ENCODE results near the gene RAX. TPM values are rescaled to one million over a fixed set of nuclear protein-coding genes. Genes with fewer than 3 reads are reported as not detected.
A peak's percentile ranks its signal among the peaks of the same experiment; 100 is the strongest.

The RAX gene
- total and polyA plus RNA-seq, 2 experiments from 2014 or later, result not detected

DNA sequence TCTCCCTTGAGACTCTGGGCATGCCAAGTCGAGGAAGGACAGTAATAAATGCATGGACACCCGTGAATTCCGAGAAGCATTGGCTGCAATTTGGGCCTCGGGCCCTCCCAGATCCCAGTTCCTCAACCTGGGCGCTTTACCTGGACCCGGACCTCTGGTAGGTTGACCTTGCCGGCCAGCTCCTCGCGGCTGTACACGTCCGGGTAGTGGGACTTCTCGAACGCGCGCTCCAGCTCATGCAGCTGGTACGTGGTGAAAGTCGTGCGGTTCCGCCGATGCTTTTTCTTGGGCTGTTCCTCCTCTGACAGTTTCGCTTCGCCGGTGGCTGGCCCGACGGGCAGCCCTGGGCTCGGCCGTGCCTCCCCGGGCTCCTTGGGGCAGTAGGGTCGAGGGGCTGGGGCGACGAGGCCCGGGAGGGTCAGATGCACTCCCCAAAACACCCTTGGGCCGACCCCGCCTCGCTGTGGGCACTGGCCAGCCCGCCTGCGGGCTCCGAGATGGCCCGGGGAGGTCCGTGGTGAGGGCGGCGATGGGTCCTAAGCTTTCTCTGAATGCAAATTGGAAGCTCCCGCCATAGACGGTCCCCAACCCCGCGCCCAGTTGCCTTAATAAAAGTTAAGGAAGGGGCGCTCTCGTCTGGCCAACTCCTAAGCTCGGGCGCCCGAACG lies 899 bp downstream of the RAX start:
- TF ChIP-seq EZH2 (IDR thresholded peaks at IDR 0.05; ENCODE audit: insufficient read depth, poor library complexity, severe bottlenecking), result peak; percentile 15
- no peak; the same call in 1 of the 2 replicates for TF ChIP-seq EZH2phosphoT487 (IDR thresholded peaks at IDR 0.05; ENCODE audit: insufficient read depth, low read depth)
- Histone ChIP-seq H3K4me3 (peak overlapping the region; percentile 46; the same call in 1 of the 2 replicates), H3K4me2 (ENCODE audit: unreplicated experiment) (no peak overlapping the region)

DNA sequence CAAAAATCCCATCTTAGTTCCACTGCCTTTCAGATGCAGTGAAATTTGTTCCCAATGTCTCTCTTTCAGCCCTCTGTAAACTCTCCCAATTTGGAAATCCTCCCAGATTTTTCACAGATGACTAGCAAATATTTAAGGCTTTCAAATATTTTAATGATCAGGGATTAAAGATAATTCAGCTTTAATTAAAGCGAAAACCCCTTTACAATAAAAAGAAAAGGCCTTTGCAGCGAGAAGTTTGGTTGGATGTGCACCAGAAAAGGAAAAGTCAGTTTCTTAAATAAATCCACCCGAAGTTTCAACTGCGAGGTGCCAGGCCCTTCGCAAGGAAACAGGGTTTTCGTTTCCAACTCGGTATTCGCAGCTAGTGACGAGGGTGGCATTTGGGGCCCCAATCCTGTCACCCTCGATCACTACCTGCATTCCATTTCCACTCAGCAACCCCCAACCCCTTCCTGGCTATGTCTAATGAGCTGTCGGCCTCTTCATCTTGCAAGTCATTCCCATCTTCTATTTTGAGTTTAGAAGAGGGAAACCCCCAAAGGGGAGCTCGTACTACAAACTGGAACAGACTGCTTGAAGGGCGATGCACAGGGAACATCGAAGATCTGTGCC lies 1.5 kb downstream of the RAX start:
- in situ Hi-C loops (cut with MboI), result no loop called here
- H3F3A ChIP-seq (ENCODE audit: insufficient read depth), result no peaks in the 10 kb centered on the region; the same call in 1 of the 2 replicates
- H3K9me3 ChIP-seq (ENCODE audit: low read depth), result no peaks in the 10 kb centered on the region
- TF ChIP-seq EZH2phosphoT487 (IDR thresholded peaks at IDR 0.05; ENCODE audit: insufficient read depth, low read depth), result peak; percentile 72; the same call in 1 of the 2 replicates
- TF ChIP-seq EZH2 (IDR thresholded peaks at IDR 0.05; ENCODE audit: insufficient read depth, poor library complexity, severe bottlenecking), result peak; percentile 51
- no peak overlapping the region for H3K4me2 ChIP-seq (ENCODE audit: unreplicated experiment)
- no peaks in the 10 kb centered on the region for H3K79me2 ChIP-seq (ENCODE audit: insufficient read depth)
- H3K9ac ChIP-seq, result no peak overlapping the region
- no peaks in the 10 kb centered on the region for H4K20me1 ChIP-seq (ENCODE audit: insufficient read depth)
- no peak overlapping the region for H3K27ac ChIP-seq
- H3K9me2 ChIP-seq (ENCODE audit: insufficient read depth), result no peaks in the 10 kb centered on the region
- H3K4me3 ChIP-seq, result no peak overlapping the region
- H2AFZ ChIP-seq, result no peak overlapping the region
- 49 to 54% methylated on average over 14 of the region's 14 CpGs for WGBS, 2 experiments (ENCODE audit: low coverage in 1 of 2, low lambda C conversion rate in 2 of 2, missing lambda C conversion rate in 2 of 2)
- H3K36me3 ChIP-seq (ENCODE audit: low read depth), result no peaks in the 10 kb centered on the region
- no peaks in the 10 kb centered on the region for H3K4me1 ChIP-seq (ENCODE audit: insufficient read depth)
- H3K27me3 ChIP-seq (replicated peaks; ENCODE audit: insufficient read depth), result peaks cover 94% of the 10 kb centered on the region
- no peak for DNase-seq

More for the DNA sequence above, 899 bp downstream of the RAX start:
- Histone ChIP-seq H3K9ac (no peak overlapping the region), H3K27ac (no peak overlapping the region), H3F3A (ENCODE audit: insufficient read depth) (no peaks in the 10 kb centered on the region), H3K79me2 (ENCODE audit: insufficient read depth) (no peaks in the 10 kb centered on the region), H4K20me1 (ENCODE audit: insufficient read depth) (no peaks in the 10 kb centered on the region), H3K4me1 (ENCODE audit: insufficient read depth) (no peaks in the 10 kb centered on the region), H3K27me3 (replicated peaks; ENCODE audit: insufficient read depth) (peaks cover 93% of the 10 kb centered on the region), H3K9me3 (ENCODE audit: low read depth) (no peaks in the 10 kb centered on the region), H3K9me2 (ENCODE audit: insufficient read depth) (no peaks in the 10 kb centered on the region), H3K36me3 (ENCODE audit: low read depth) (no peaks in the 10 kb centered on the region), H2AFZ (no peak overlapping the region)
- DNase-seq, result peak; percentile 52
- in situ Hi-C loops (cut with MboI), result no loop called here
- 4 to 5% methylated on average over 48 of the region's 52 CpGs for WGBS, 2 experiments (ENCODE audit: low coverage in 1 of 2, low lambda C conversion rate in 2 of 2, missing lambda C conversion rate in 2 of 2)

DNA sequence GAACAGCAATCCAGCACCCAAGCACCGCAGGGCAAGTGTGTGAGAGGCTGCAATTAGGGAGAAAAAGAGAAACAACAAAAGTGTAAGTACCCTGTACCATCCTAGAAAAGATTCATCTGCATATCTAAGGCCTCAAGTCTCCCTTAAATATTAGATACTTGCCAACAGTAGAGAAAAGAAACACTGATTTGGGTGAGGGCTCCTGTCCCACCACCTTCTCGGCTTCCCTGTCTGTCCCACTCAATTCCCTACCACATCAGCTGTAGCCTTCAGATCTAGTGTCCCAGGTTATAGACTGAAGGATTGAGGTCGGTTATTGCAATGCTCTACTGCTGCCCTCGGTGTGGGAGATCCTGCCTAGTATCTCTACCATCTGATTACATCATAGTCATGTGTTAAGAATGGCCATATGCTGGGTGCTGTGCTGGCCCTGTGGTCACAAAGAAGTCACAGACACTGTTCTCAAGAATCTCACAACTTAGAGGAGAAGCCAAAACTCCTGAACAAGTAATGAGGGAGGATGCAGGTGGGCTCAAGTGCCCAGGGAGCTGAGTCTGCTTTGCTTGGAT lies 2.5 kb downstream of the RAX start:
- Histone ChIP-seq H3K4me3 (no peak overlapping the region), H3K4me1 (ENCODE audit: insufficient read depth) (no peaks in the 10 kb centered on the region), H3K27ac (no peak overlapping the region), H3K79me2 (ENCODE audit: insufficient read depth) (no peaks in the 10 kb centered on the region), H3K4me2 (ENCODE audit: unreplicated experiment) (no peak overlapping the region), H3K9me2 (ENCODE audit: insufficient read depth) (no peaks in the 10 kb centered on the region), H3K9ac (no peak overlapping the region), H4K20me1 (ENCODE audit: insufficient read depth) (no peaks in the 10 kb centered on the region), H3K27me3 (replicated peaks; ENCODE audit: insufficient read depth) (peaks cover 96% of the 10 kb centered on the region), H3K36me3 (ENCODE audit: low read depth) (no peaks in the 10 kb centered on the region), H3F3A (ENCODE audit: insufficient read depth) (no peaks in the 10 kb centered on the region; the same call in 1 of the 2 replicates), H2AFZ (no peak overlapping the region), H3K9me3 (ENCODE audit: low read depth) (no peaks in the 10 kb centered on the region)
- DNase-seq, result no peak
- in situ Hi-C loops (cut with MboI), result no loop called here
- 74 to 78% methylated on average over 4 of the region's 4 CpGs for WGBS, 2 experiments (ENCODE audit: low coverage in 1 of 2, low lambda C conversion rate in 2 of 2, missing lambda C conversion rate in 2 of 2)
- TF ChIP-seq EZH2phosphoT487 (IDR thresholded peaks at IDR 0.05; ENCODE audit: insufficient read depth, low read depth) (no peak), EZH2 (IDR thresholded peaks at IDR 0.05; ENCODE audit: insufficient read depth, poor library complexity, severe bottlenecking) (no peak)

DNA sequence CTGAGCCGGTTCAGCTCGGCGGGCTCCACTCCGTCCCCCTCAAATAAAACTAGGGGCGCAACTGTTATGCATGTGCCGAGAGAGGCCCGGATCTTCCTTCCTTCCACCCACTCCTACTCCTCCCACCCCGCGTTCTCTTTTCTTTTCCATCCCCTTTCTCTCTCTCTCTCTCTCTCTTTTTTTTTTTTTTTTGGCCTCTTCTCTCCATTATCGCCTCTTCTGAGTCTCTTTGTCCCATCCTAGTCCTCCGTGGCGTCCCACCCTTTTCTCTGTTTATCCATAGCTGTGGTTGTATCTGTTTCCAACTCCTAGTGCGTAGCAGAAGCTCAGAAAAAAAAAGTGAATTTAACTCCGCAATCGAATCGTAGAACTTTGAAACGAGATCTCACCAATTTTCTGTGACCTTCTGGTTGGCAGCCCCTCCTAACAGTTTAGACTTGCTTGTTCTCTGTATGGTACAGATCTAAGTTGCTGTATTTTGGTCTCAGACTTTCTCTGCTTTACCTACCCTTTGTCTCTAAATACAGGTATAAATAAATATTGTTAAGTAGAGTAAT lies 3.6 kb downstream of the RAX start:
- Histone ChIP-seq H3K9me2 (ENCODE audit: insufficient read depth) (no peaks in the 10 kb centered on the region), H3K4me2 (ENCODE audit: unreplicated experiment) (no peak overlapping the region), H3K9ac (no peak overlapping the region), H3K79me2 (ENCODE audit: insufficient read depth) (no peaks in the 10 kb centered on the region), H4K20me1 (ENCODE audit: insufficient read depth) (no peaks in the 10 kb centered on the region), H3K27ac (no peak overlapping the region), H3F3A (ENCODE audit: insufficient read depth) (no peaks in the 10 kb centered on the region; the same call in 1 of the 2 replicates), H3K4me1 (ENCODE audit: insufficient read depth) (no peaks in the 10 kb centered on the region), H3K9me3 (ENCODE audit: low read depth) (no peaks in the 10 kb centered on the region), H3K4me3 (no peak overlapping the region), H3K36me3 (ENCODE audit: low read depth) (no peaks in the 10 kb centered on the region), H2AFZ (no peak overlapping the region), H3K27me3 (replicated peaks; ENCODE audit: insufficient read depth) (peaks cover 96% of the 10 kb centered on the region)
- in situ Hi-C loops (cut with MboI), result no loop called here
- TF ChIP-seq EZH2phosphoT487 (IDR thresholded peaks at IDR 0.05; ENCODE audit: insufficient read depth, low read depth) (peak; percentile 33; the same call in 1 of the 2 replicates), EZH2 (IDR thresholded peaks at IDR 0.05; ENCODE audit: insufficient read depth, poor library complexity, severe bottlenecking) (peak; percentile 95)
- WGBS, 2 experiments (ENCODE audit: low coverage in 1 of 2, low lambda C conversion rate in 2 of 2, missing lambda C conversion rate in 2 of 2), result 43 to 47% methylated on average over 16 to 17 of the region's 17 CpGs
- no peak for DNase-seq

All from GM23248 (cell line).